Hypothalamus (tissue), 51 donors: ENCODE measurements around the gene XPOT.
A peak's percentile ranks its signal among the peaks of the same experiment; 100 is the strongest.
"Not testable (repeated sequence)": the region's sequence is repeated elsewhere in the genome, so short reads cannot be mapped to it uniquely, and the experiment has no call there.

Experiments used
- DNase-seq, 51 donors: peaks; one replicate each; lab custom pipeline; 2025; lab: John Stamatoyannopoulos, UW

The XPOT gene, protein sequence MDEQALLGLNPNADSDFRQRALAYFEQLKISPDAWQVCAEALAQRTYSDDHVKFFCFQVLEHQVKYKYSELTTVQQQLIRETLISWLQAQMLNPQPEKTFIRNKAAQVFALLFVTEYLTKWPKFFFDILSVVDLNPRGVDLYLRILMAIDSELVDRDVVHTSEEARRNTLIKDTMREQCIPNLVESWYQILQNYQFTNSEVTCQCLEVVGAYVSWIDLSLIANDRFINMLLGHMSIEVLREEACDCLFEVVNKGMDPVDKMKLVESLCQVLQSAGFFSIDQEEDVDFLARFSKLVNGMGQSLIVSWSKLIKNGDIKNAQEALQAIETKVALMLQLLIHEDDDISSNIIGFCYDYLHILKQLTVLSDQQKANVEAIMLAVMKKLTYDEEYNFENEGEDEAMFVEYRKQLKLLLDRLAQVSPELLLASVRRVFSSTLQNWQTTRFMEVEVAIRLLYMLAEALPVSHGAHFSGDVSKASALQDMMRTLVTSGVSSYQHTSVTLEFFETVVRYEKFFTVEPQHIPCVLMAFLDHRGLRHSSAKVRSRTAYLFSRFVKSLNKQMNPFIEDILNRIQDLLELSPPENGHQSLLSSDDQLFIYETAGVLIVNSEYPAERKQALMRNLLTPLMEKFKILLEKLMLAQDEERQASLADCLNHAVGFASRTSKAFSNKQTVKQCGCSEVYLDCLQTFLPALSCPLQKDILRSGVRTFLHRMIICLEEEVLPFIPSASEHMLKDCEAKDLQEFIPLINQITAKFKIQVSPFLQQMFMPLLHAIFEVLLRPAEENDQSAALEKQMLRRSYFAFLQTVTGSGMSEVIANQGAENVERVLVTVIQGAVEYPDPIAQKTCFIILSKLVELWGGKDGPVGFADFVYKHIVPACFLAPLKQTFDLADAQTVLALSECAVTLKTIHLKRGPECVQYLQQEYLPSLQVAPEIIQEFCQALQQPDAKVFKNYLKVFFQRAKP

DNA sequence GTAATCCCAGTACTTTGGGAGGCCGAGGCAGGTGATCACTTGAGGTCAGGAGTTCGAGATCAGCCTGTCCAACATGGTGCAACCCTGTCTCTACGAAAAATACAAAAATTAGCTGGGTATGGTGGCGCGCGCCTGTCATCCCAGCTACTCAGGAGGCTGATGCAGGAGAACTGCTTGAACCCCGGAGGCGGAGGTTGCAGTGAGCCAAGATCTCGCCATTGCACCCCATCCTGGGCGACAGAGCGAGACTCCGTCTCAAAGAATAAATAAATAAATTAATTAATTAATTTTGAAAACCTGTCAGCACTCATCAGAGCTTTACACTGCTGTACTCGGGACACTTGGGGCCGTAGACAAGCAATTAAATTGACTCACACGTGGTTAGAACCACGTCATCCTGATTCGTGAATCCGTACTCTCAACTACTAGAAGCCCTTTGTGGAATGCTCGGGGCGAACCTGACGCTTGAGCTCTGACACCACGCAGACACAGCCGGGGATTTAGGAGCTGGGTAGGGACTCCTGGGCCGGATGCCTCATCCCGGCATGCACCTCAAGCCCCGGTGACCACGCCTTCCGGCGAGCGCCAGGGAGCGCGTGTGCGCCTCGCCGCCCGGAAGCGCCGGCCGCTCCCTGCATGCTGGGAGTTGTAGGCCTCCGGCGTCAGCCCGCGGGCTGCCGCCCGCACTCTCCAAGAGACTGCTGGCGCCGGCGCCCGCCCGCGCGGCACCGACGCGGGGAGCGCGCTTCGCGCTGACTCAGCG, at the start of gene XPOT:
TSS of gene XPOT (plus strand) at position 686 of the 763 bp plus-strand sequence. CDS start 5,644 bp downstream, outside the sequence.
- DNase-seq: peak; percentile 56 to 95 (median 87)

DNA sequence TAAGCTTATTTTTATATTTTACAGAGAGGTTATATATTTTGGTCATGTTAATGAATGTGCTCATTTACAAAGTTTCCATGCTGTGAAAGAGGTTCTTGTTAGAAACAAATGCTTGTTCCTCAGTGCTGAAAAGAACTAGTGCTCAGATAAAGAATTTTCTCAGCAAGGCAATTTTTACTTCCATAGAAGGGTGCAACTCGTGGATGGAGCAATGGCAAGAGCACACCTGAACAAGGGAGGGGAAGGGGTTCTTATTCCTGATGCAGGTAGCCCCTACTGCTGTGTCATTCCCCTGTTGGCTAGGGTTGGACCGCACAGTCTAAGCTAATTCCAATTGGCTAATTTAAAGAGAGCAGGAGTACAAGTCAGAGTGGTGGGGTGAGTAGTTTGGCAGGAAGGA, 48.0 kb upstream of the XPOT start:
- not testable (repeated sequence) for DNase-seq

DNA sequence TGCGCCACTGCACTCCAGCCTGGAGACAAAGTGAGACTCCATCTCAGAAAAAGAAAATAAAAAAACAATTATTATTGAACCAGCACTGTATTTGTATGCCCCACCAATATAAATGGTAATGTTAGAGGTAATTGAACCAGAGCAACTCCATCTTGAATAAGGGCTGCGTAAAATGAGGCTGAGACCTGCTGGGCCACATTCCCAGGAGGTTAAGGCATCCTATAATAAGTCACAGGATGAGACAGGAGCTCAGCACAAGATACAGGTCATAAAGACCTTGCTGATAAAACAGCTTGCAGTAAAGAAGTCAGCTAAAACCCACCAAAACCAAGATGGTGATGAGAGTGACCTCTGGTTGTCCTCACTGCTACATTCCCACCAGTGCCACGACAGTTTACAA, 43.0 kb upstream of the XPOT start:
- DNase-seq: not testable (repeated sequence)

DNA sequence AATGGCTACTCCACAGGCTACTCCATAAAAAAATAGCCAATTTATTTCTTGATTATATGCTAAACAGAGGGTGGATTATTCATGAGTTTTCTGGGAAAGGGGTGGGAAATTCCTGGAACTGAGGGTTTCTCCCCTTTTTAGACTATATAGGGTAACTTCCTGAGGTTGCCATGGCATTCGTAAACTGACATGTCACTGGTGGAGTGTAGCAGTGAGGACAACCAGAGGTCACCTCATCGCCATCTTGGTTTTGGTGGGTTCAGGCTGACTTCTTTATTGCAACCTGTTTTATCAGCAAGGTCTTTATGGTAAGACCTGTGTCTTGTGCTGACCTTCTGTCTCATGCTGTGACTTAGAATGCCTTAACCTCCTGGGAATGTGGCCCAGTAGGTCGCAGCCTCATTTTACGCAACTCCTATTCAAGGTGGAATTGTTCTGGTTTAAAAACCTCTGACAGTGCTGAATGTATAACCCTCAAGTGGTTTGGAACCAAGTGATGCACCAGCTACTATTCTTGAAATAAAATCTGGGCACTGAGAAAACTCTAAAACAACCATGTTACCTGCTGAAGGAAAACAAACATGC, 41.4 kb upstream of the XPOT start:
- DNase-seq: no peak

DNA sequence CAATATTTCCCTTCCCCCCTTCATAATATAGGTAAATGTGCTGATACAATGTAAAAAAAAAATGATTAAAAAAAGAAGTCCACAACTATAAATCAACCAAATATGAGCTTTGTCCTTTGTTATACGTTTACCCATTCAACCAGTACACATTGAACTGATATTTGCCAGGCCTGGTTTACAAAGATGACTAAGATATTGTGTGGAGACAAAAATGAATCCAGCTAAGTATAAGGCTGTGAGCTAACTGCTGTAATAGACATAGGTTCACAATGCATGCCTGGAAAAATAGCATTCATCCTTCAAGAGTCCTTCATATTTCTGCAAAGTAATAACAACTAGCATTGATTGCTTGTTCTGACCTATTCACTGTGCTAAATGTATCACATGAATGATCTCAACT, 20.5 kb upstream of the XPOT start:
- no peak for DNase-seq

DNA sequence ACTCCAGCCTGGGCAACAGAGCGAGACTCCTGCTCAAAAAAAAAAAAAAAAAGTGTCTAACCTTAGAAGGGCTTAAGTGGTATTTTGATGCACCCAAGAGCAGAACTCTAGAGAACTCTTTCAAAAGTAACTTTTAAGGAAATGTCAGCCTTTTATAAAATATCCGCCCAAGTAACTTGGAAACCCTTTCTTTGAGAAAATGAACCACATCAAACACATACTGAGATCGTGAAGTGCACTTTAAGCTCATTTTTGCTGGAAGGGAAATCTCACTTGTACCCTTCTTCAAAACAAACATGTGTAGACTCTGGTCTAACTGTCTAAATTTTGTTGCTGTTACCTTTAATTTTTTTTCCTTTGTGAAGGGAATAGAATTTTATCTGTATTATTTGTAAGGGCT, 19.2 kb upstream of the XPOT start:
- no peak for DNase-seq

DNA sequence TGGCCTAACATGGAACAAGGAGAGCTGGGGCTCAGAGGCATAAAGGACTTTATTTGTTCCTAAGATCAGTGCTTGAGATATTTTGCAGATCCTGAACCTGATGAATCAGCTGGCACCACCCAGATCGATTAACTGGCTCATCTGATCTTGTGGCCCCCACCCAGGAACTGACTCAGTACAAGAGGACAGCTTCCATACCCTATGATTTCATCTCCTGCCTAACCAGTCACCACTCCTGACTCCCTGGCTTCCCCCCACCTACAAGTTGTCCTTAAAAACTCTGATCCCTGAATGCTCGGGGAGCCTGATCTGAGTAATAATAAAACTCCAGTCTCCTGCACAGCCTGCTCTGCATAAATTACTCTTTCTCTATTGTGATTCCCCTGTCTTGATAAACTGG, 18.7 kb upstream of the XPOT start:
- DNase-seq: no peak

DNA sequence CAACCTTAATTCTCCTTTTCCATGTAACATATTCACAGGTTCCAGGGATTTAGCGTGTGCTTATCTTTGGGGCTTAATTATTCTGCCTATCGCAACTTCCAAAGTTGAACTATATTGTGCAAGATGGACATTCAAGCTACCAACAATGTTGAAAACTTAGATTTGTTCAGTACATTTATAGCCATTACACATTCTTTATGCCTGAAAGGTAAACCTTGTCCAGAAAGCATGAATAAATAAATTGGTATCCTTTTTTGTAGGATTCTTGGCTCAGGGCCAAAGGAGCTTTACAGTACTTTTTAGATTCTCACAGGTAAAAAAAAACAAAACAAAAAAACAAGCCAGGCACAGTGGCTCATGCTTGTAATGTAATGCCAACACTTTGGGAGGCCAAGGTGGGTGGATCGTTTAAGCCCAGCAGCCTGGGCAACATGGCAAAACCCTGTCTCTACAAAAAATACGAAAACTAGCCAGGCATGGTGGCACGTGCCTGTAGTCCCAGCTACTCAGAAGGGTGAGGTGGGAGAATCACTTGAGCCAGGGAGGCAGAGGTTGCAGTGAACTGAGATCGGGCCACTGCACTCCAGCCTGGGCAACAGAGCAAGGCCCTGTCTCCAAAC, 16.9 kb upstream of the XPOT start:
- DNase-seq: no peak

DNA sequence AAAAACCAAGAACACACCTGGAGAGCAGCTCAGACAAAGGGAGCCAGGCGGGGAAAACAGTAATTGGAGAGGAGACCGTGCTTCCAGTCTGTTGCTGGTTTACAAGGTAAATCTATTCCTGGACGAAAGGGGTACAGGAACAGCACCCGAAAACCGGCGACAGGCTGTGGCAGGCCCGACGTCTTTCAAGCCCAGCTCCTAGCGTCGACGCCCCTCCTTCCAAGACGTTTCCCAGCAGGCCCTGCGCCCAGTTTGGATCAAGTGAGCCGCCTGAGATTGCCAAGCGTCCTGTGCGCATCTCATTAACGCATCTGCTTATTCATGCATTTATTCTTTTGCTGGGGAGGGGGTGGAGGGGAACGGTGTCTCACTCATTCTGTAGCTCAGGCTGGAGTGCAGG, 15.0 kb upstream of the XPOT start:
- DNase-seq: no peak

DNA sequence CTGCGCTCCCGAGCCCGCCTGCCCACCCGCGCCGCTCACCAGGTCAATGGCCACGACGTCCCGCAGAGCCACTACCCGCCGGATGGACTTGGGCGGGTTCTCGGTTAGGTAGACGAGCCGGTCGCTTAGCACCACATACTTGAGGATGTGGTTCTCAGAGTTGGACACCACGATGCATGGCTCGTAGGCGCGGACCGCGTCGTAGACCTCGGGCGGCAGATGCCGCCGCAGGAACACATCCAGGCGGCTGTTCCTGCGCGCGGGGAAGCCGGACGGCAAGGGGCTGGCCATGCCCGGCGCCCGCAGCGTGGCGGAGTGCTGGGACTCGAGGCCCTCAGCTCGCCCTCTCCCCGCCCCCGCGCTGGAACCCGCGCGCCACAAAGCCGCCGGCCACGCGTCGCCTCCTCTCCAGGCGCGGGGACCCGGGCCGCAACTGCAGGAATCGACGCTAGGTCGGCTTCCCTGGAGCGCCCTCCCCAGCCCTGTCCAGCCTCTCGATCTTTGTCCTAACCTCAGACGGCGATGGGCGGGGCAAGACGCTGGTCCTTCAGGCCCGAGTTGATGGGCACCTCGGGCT, 13.8 kb upstream of the XPOT start, which contains the start of gene C12orf56:
TSS of gene C12orf56 (minus strand) at position 484 of the 577 bp plus-strand sequence. CDS start at position 291, 193 bp downstream.
- peak in 6 of 51 donors; percentile 3 to 18 (median 8) for DNase-seq

DNA sequence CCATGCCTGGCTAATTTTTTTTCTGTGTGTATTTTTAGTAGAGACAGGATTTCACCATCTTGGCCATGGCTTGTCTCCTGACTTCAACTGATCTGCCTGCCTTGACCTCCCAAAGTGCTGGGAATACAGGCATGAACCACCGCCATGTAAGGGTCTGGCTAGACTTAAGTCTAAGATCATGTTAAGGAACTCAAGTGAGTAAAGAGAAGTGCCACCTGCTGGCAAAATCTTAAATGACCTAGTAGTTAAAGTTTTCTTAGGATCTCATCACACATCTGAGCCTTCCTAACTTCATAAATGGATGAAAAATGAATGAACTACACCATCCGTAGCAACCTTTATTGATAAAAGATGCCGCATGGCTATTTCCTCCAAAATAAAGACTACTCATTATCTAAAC, 12.0 kb upstream of the XPOT start:
- no peak for DNase-seq

DNA sequence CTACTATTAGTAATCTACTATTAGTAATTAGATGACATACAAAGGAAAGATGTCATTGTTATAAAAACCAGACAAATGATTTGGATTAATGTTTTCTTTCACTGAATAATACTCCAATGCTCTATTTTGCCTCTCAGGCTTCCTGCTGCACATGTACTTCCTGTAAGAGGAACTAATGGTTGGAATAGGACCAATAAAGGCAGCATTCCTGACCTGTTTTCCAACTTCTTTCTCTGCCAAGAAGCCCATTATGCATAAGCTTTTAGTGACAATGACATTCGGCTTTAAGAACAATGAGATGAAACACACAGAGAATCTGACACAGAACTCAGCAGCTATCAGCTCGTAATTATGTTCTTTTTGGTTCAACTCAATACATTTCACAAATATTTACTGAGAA, 8.5 kb upstream of the XPOT start:
- DNase-seq: no peak

DNA sequence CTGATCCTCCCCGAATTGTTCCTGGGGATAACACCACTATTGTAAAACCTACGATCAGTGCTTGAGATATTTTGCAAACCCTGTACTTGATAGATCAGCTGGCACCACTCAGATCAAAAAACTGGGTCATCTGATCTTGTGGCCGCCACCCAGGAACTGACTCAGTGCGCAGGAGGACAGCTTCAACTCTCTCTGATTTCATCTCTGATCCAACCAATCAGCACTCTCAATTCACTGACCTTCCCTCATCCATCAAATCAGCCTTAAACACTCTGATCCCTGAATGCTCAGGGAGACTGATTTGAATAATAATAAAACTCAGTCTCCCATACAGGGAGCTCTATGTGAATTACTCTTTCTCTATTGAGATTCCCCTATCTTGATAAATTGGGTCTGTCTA, 4.2 kb upstream of the XPOT start:
- DNase-seq: peak in 21 of 51 donors; percentile 2 to 35 (median 11)

DNA sequence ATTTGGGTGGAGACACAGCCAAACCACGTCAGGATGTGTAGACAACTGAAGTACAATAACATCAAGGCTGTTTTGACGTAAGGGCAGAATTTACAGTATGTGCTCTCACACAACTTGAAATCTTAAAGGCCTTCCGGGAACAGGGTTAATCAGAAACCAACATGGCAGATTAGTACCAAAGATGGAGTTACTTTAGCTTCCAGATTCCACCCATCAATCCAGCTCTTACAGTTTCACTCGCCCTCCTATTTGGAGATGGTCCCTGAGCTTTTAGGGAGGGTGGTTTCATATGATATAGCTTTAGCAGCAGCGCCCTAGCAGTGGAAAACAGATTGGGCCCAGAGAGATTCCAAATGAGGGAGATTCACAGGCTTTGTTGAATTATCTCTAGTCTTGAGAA, 2.0 kb upstream of the XPOT start:
- DNase-seq: no peak

DNA sequence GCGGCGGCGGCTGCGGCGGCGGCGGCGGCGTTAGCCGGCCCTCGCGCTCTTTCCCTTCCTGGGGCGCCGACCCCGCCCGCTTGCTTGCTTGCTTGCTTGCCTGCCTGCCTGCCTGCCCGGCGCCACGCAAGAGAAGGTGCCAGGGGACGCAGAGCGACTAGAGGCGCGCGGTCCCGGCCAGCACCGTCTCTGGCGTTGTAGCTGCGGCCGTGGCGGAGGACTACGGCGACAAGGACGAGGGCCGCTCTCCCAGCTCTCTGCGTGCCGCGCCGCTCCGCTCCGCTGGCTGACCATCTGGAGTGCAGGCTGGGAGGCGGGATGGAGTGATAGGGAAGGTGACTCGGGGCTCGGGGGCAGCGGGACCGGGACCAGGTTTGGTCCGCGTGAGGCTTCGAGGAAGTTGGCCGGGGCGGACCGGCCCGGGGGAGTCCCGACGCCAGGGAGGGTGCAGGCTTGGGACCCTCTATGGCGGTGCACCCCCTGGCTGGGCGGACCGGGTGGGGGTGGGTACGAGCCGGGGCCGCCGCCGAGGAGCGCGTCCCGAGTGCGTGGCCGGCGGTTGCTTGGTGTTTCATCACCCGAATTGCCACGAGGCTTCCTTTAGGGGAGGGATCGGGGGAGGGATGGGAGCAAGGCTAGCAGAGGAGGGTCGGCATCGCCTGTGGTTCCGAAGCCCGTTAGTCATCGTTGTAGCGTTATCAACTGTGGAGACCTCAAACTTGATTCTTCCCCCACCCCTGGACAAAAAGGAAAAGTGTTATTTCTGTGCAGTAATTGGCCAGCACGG, 471 bp downstream of the XPOT start:
- DNase-seq: peak in 40 of 51 donors; percentile 23 to 87 (median 62)

DNA sequence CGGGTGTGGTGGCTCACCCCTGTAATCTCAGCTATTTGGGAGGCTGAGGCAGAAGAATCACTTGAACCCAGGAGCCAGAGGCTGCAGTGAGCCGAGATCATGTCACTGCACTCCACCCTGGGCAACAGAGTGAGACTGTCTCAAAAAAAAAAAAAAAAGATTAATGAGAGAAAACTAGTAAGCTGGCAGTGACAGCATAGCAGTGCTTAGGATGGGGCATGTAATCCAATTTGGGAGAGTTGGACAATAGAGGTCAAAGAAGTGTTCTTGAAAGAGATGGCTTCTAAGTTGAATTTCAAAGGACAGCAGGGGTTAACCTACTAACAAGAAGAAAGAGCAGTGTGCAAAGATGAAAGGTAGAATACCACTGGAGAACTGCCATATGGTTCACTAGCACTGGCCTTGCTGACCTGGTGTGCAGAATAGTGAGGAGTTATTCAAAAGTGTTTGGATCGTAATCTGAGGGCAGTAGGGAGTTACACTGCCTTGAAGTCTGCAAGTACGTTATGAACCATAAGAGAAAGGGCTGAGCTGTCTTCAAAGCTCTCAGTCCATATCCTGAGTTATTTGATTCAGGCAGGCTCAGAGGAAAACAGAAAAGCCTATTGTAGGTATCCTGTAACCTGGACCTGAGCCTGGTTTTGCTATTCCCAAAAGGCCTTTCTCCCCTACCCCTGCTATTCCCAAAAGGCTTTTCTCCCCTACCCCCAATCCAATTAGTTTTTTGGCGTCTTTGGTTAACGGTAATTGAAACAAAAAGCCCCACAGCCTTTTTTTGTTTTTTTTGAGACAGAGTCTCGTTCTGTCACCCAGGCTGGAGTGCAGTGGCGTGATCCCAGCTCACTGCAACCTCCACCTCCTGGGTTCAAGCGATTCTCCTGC, 3.4 kb downstream of the XPOT start:
- no peak for DNase-seq

DNA sequence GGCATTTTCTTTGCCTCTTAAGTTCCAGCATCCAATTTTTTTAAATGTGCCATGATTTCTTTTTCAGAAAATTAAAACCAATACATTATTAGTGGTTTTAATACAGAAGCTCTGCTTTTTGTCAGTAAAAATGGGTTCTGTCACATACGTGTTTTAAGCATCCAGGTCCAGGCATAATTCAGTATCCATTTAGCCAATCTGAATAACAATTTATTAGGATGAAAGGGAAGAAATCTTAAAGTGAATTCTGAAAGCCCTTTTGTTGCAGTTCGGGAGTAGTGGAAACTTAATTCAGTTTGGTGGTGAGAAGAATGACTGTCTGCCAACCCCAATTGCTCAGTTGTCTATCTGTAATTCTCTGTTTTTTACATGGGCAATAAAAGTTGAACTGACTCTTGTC, 7.2 kb downstream of the XPOT start:
- DNase-seq: no peak

DNA sequence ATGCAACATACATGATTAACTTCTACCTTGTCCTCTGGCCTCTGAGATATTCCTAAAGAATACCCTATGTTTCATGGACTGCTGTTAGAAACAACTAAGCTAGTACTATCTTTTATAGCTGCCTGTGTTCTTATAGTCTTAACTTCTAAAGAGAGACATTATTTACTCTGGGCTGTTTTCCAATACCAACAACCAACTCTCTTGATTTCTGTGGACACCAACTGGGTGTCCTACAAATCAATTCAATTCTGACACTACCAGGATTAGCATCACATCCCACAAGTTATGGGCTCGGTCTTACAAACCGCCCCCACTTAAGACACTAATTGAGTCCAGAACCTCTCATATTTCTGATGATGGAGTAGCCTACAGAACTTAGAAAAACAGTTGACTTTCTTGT, 8.3 kb downstream of the XPOT start:
- no peak for DNase-seq
